Fibroblast of gingiva (primary cell): ENCODE results near the gene EPHB1.

Experiments
- DNase-seq: peaks from one replicate; pipeline ENCODE4 v3.0.0-alpha.2; 2011; ENCODE audit warnings: low read depth

Gene EPHB1

DNA sequence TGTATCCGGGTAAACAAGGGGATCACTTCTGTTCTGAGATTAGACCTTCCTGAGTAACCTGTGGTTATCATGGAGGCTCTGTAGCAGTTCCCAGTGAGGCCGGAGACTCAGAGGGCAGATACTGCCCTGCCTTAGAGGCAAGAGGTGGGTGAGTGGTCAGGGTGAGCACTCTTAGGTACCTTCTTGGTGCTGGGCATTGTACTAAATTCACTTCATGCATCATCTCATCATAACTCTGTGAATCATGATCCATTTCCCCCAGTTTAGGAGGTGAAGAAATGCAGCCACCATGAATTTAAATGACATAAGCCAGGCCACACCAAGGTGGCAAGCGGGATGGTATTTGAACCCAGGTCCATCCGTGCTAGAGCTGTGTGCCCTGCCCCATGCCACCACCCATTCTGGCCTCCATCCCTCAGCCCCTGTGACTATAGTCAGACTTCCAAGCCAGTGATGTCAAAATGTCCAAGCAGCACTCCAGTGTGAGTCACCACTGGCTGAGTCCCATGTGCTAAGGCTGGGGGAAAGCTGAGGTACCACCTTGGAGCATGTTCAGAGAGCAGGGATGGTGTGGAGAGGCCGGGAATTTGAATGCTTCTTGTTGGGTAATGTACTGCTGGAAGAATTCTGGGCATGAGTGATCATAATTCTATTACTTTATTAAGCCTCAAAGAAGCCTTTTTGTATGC lies 88.8 kb downstream of the EPHB1 start:
- no peak for DNase-seq

DNA sequence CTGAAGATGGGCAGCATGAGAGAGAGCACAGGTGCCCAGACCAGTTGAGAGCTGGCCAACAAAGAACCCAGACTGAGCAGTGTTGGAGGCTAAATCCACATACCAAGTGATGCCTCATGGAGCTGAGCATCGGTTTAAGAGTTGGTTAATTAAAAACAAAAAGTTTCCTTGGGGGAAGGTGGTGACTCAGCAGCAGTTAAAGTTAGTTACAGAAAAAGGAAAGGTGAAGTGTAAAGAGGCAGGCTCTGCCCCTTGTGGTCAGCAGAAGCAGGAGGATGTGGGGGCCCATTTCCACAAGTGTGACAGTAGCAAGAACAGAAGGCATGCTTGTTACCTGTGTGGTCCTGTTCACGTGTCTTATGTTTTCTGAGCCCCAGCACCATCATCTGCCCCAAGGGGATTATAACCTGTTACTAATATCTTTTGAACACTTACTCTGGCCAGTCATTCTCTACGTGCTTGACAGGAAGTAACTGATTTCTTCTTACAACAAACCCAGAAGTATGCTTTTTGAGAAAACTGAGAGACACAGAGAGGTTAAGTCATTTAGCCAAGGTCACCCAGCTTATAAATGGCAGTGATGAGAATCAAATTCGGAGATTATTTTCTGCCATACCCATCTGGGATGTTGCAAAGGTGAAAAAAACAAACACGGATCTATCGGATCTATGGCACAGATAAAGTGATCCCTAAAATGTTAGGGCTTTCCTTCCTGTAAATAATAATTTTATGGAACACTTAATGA lies 91.0 kb downstream of the EPHB1 start:
- DNase-seq, result no peak

DNA sequence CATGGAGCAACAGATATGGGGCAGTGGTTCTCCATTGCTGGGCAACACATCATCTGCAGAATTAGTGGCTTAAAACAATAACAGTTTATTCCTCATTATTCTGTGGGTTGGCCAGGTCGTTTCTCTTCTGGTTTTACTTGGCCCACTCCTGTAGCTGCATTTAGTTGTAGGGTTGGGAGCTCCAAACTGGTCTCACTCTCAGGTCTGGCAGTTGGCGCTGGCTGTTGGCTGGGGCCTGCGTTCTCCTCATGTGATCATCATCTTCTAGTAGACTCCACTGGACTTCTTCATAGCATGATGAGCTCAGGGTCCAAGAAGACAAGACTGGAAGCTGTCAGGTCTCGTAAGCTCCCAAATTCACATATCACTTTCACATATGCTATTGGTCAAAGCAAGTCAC lies 91.9 kb downstream of the EPHB1 start:
- no peak for DNase-seq

DNA sequence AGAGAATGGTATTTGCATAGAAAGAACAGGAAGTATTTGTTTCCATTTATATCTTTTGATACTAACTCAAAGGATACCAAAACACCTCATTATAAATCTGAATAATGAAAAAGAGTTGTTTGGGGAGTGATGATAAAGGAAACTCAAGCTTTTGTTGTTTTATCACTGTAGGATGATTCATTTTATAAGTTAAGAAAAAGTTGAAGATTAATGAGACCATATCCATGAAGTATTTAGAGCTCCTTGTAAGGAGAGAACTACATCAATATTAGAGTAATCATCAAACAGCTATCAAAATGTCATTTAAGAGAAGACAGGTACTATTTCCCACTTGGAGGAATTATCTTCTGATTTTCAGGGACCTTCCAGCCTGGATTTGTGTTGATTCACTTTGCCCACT lies 92.5 kb downstream of the EPHB1 start:
- DNase-seq, result no peak

DNA sequence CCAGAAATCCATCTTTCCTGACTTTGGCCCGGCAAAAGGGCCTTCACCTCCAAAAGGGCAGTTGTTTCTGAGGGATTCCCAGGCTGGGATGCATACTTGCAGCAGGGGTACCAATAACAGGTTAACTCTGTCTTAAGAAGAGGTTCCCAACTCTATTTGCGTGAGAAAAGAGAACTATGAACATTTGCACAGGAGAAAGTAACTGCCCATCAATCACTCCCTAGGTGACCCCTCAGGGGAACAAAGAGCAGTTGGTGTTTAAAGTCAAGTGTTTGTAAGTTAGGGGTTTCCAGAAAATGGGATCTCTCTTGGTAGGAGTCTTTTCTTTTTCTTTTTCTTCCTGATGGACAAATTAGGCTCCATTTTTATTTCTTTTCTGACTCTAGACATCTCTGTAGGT lies 97.3 kb downstream of the EPHB1 start:
- no peak for DNase-seq

DNA sequence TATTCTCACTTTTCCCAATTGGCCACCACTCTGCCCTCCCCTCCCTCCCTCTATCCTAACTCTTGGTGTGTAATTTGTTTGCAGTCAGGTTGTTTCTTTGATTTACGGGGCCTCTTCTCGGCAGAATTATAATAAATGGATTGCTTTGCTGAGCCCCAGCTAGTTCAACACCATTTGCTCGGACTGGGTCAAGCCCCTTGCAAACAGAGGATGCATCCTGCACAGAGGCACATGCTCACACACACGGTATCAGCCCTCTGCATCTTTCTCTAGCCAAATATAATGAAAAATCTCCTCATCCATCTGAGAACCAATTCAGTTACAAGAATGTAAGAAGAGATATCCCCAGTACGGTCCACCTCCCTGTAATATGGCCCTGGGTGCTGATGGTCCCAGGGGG lies 97.7 kb downstream of the EPHB1 start:
- DNase-seq, result no peak

DNA sequence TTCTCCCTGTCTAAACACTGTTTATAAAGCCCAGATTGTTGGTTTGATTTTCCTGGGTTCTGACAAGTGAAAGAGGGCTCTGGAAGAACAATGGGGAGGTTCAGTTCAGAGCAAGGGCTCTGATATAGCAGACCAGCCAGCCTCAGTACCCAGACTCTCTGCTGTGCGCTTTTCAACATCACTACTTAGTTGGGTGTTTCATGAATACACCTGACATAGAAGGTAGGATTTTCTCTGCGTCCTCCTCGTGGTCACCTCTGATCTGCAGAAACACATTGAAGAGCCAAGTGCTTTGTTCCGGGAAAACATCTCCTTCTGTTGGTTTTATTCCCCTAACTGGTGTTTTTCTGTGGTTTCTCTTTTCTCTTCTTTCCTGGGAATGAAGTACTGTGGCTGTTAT lies 99.5 kb downstream of the EPHB1 start:
- no peak for DNase-seq

DNA sequence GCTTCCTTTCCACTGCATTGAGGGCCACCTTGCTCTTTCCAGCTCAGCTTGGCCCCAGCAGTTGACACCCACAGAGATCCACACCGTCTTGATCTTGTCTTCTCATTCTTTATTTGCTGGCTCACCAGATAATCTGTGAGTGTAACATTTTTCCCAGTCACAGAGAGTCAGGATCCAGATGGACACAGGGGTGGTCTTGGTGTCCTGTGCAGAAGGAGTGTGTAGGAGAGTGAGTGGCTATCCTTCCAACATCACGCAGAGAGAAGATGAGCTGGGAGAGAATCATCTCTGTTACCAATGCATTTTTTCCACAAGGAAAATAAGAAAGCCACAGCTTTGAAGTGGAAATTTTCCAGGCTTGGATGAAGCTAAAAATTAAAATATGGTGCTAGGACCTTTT lies 100.1 kb downstream of the EPHB1 start:
- no peak for DNase-seq

DNA sequence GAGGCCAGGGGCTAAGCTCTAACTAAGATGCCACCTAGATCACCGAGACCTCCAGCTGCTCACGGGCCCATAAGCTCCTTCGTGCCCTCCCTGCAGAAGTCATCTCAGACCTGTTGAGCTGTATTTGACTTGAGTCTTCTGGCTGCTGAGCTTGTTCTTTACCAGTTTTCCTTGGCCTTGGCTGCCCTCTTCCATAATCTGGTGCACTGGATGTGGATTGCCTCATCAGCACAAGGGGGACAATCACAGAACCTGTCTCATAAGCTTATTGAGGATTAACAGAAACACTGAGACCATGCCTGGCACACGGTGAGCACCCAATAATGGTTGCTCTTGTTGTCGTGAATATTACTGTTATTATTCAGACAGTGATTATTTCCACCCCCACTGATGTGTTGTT lies 101.1 kb downstream of the EPHB1 start:
- no peak for DNase-seq

DNA sequence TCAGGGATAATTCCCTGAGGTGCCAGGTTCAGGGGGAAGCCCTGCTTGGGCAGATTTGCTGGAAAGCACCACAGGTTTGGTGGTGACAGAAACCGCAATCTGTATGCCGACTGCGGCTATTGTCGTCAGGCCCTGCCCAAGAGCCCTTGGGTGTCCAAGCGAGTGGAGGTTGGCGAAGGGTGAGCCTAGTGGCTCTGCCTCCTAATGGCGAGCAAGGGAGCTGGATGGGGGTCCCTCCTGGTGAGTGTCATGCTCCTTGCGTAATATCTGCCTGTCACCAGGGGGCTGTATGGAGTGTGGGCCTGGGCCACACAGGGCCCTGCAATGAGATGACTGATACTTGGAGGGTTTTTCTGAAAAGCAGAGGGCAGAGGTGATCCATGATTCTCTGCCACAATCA lies 101.6 kb downstream of the EPHB1 start:
- DNase-seq, result no peak

DNA sequence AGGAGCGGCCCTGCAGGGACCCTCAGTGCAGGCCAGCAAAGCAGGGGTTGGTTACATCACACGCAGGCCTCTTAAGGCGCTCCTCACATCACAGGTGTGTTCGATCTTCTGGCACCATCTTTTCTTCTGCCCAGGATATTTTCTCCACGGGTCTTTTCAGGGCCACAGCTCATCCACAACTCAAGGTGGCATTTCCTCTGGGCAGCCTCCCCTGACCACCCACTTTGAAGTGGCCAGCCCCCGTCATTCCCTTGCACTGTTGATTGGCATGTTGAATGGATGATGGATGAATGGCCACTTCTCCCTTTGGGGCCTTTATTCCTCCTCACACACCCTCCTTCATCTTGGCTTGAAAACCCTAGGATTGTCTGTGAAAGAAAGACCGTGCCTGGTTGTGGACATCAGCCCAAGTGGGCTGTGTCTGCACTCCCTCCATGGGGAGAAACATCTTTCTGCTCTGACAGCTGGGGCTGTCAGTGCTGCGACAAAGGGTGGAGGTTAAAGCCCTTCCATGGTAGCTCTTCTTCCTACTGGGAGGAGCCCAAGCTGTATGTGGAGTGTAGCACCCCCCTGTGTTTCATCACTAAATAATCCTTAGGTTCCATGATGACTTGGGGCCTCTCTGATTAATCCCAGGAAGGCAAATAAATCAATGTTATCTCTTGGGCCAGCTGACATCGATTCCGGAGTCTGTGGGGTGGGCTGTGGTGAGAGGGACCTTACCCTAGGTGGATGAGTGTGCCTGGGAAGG lies 102.5 kb downstream of the EPHB1 start:
- DNase-seq, result no peak

DNA sequence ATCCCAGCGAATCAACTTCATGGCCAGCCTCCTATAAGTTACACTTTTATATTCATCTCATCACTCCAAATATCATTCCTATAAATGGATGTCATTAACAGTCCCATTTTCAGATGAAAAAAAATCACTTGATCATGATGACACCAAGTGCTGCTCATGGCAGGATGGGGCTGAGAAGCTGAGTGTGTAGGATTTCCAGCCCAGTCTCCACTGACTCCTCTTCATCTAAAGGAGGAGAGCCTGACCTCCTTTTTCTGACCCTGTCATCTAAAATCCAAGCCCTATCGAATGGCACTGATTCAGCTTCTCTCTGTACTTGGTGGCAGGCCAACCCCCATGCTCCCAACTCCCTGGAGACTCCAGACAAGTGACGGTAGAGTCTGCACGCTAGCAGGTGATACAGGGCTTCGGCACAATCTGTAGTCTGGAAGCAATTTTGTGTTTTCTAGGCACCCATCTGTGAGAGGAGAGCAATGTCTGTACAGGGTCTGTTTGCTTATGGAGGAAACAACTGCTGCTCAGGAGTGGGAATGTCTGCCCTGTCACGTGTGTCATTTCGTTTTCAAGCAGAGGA lies 103.2 kb downstream of the EPHB1 start:
- no peak for DNase-seq

DNA sequence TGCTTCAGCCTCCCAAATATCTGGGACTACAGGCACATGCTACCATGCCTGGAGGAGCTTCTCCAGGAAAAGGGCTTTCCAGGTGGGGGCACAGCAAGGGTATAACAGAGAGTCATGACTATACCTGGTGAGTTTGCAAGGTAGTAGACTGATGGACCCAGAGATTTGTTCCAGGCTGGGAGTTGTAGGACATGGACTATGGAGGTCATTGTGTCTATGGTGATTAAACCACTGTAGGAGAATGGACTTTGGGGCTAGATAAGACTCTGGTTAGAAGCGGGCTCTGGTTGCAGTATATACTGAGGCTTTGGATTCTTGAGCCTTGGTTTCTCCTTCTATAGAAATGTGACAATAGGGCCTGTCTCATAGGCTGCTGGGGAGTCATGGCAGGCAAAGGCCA lies 104.7 kb downstream of the EPHB1 start:
- no peak for DNase-seq

DNA sequence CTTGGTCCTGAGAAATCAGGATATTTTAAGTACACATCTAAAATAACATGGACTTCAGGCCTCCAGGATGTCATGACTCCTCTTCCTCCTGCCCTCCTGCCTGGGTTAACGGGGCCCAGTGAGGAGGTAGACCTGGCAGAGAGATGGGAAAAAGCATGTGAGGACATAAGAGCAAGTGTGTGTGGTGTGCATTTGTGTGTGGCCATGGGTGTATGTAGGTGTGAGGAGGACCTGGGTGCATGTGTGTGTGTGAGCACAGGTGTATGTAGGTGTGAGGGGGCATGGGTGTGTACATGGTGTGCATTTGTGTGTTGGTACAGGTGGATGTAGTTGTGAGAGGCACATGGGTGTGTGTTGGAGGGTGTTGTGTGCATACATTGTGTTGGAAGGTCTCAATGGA lies 105.4 kb downstream of the EPHB1 start:
- no peak for DNase-seq

DNA sequence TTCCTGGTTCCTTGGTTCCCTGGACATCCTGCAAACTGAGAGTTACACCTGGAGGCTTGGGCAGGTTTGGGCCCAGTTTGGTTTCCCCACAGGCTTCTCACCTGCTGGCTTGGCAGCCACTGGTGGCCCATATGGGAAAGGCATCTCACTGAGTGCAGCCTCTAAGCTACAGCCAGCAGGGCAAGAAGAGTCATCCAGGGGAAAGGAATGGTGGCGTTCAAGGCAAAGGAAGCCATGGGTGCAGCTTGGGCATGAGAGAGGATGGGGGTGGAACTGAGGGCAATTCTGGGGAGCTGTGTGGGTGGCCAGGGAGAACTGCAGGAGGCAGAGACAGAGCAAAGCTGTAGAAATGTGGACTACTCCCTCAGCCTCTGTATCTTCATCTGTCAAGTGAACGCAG lies 106.4 kb downstream of the EPHB1 start:
- DNase-seq, result no peak

DNA sequence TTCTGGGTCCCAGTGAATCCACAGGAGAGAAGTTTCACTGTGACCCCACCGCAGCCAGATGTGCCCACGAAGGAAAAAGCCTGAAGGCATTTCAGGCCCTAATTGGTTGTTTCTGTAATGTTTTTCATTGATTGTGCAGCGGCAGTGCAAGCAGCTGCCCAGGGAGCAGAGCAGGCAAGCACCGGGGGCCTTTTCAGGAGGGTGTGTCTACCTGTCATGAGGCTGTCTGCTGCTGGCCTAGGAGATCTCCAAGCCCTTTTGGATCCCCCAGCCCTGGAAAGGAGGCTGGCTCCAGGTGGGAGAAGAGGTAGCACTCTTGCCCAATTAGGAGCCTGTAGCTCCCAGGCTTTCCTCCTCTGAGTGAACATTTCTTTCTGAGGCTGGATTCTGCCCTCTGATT lies 108.8 kb downstream of the EPHB1 start:
- DNase-seq, result no peak

DNA sequence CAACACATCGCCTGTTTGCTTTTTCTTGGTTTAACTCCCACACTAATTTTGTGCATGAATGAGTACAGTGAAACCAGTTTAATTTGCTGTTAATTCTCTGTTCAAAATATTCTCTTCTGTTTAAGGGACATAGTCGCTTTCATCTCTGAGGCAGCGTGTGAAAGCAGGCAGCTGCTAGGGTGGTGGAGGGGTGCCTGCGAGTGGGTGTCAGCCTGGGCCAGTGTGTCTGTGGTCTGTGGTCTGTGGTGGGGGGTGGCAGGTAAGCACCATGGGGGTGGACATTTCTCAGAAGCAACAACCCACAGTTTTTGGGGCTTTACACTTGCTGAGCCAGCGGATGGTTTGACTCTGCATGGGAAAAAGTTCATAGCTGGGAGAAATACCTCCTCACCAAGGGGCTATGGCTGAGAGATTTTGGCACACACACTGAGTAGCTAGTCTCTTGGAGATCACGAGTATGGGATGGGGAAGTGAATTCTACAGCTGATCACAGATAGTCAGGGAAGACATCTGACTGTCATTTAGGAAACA lies 109.2 kb downstream of the EPHB1 start:
- no peak for DNase-seq

DNA sequence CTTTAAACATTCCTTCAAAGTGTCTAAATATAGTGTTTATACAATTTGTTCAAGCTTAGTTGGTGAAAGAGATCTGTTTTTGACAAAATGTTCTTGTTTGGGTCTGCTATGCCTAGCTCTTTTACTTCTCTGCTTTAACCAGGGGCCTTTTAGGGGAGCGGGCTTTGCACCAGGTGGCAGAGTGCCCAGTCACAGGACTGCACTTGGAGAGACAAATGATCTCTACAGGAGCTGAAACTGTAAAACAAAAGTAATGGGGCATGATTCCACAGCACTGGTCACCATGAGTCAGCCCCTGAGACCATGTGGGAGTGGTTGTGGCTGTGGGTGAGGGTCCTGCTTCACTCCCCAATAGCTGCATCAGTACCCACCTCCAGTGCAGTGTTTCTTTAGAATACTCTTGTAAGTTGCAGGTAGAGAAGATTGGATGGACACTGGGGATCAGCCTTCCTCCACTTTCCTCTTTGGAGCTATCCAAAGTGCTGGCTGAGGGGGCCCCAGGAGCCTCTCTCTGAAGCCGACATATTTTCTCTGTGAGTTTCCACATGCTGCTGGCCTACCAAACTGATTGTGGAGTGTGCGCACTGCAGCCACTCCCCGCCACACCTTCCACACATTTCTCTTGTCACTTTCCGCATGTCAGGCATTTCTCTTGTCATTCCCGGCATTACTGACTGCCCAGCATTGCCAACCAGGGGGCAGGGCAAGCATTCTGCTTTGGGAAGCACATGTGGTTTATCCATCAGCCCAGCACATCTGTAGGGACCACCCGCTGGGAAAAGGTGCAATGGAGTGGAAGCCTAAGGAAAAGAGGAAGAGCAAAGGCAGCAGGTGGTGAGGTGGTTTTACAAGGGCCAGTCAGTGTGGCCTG lies 110.0 kb downstream of the EPHB1 start:
- DNase-seq, result no peak

DNA sequence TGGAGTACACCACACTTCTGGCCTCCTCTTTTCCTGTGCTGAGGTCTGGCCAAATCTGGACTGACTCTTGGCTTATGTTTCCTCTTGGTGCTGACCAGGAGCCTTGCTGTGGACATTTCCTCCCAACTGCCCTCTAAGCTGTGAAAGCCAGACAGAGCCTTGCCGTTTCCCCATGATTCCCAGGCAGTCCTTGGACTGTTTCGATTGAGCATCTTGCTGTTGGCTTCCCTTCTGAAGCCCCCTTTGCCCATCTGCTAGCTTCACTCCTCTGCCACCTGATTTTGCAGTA lies 110.5 kb downstream of the EPHB1 start:
- no peak for DNase-seq

DNA sequence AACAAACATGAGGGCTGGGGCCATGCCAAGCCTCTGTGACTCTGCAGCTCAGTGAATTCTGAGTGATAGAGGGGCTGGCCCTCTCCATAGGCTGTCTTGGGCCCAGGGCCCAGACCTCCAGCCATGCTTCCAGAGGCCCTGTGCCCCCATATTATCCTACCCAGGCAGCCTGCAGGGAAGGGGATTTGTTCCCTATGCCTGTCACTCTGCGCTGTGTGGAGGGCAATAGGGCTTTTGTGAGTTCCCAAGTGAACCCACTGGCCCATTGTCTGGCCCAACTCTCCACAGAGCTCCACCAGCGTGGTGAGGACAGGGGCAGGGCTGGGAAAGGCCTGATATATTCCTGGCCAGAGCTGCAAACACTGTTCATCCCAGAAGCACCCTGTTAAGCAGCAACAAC lies 113.2 kb downstream of the EPHB1 start:
- DNase-seq, result no peak

DNA sequence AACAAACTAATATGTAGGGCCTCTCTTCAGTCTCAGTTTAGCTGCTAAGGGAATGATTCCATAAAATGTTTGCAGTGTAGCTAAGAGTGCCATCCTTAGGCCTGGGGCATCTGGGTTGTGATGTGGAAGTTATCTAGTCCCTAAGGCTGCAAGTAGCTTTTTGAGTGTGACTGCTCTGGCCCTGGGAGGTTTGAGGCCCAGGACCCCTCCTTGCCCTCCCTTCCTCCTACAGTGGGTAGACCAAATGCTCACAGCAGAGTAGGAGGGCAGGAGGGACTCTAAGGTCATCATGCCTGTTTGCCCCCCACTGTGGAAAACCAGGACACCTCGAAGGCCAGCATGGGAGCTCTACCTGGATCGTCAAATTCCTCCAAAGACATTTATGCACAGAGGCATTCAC lies 115.0 kb downstream of the EPHB1 start:
- DNase-seq, result no peak
